ENCODE data around the gene PHB1. TPM values are rescaled to one million over a fixed set of nuclear protein-coding genes. Genes with fewer than 3 reads are reported as not detected.

The PHB1 gene
- total RNA-seq, 1 donor from 2014 or later, result 168 TPM

- no peak for DNase-seq (ENCODE audit: low spot score, unreplicated experiment)
- H3K9me3 Mint-ChIP-seq (ENCODE audit: low read depth), result no peaks in the 10 kb centered on the region
- no peak overlapping the region for H3K27ac Mint-ChIP-seq
- H3K4me3 Mint-ChIP-seq (ENCODE audit: low read depth), result no peak overlapping the region
- no peaks in the 10 kb centered on the region for H3K4me1 Mint-ChIP-seq (ENCODE audit: low read depth)
- H3K36me3 Mint-ChIP-seq (ENCODE audit: insufficient read depth), result no peaks in the 10 kb centered on the region
- no peak for TF ChIP-seq CTCF (IDR thresholded peaks at IDR 0.05; ENCODE audit: unreplicated experiment)
- H3K27me3 Mint-ChIP-seq, result peaks cover 78% of the 10 kb centered on the region
Observed at GRCh38 chr17:49457564-49458535, 43.2 kb upstream of the PHB1 start.

DNA sequence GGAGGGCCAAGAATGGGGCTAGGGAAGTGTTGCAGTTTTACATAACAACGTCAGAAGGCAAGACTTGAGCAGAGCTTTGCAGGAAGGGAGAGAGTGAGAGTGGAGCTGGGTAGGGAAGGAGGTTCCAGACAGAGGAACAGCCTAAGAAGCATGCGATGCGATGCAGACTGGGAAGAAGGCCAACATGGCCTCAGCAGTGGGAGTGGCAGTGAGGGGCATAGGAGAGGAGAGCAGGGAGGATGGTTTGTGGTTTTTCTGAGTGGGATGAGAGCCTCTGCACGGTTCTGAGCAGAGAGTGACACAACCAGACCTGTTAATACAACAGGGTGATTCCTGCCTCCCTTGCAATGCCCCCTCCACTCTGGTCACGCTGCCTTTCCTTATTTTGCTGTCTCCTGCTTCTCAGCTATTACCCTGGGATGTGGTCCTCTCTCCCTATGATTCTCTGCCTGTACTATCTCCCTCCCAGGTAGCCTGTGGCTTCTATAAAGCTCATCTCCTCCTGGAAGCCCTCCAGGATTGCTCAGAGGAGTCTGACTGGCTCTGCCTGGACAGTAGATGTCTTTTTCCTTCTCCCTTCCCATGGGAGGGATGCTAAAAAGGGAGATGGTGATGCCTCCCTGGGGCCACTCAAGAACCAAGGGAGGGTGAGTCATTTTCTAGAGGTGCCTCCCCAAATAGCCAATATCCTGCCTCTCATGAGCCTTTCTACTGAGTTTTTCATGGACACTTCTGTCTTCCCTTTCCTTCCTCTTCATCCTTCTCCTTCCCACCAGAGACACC is 41.7 kb upstream of the PHB1 start:
- no peak overlapping the region for H3K27ac Mint-ChIP-seq

DNA sequence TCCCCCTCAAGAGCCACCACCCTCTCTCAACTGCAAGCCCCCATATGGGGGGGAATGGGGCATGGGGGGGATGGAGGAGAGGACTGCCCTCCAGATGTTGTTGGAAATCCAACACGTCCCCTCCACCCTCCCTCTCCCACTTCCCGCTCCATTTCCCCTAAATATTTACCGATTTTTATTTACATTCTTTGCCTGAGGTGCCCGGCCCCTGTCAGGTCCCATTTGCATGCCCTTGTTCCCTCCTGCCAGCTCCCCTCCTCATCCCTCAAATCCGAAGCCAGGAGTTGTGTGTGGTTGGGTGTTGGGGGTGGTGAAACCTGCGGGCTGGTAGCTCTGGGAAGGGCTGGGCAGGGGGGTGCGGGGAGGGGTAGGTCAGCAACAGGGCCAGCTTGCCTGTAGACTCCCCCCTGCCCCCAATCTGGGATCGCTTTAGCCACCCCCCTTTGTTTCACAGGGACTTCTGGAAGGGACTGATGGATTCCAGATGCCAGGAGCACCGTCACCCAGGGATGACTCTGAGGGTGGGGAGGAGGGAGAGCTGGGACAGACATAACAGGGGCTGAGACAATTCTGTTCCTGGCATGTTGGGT is 40.7 kb upstream of the PHB1 start:
- Mint-ChIP-seq H3K4me1 (ENCODE audit: low read depth) (no peaks in the 10 kb centered on the region), H3K27me3 (peaks cover 64% of the 10 kb centered on the region), H3K36me3 (ENCODE audit: insufficient read depth) (no peaks in the 10 kb centered on the region), H3K4me3 (ENCODE audit: low read depth) (no peak overlapping the region), H3K9me3 (ENCODE audit: low read depth) (no peaks in the 10 kb centered on the region), H3K27ac (no peak overlapping the region)
- DNase-seq (ENCODE audit: low spot score, unreplicated experiment), result no peak
- no peak for TF ChIP-seq CTCF (IDR thresholded peaks at IDR 0.05; ENCODE audit: unreplicated experiment)

More for the DNA sequence above, 41.7 kb upstream of the PHB1 start:
- no peaks in the 10 kb centered on the region for H3K4me1 Mint-ChIP-seq (ENCODE audit: low read depth)
- H3K27me3 Mint-ChIP-seq, result peaks cover 72% of the 10 kb centered on the region
- no peak overlapping the region for H3K4me3 Mint-ChIP-seq (ENCODE audit: low read depth)
- no peaks in the 10 kb centered on the region for H3K9me3 Mint-ChIP-seq (ENCODE audit: low read depth)
- no peak for DNase-seq (ENCODE audit: low spot score, unreplicated experiment)
- TF ChIP-seq CTCF (IDR thresholded peaks at IDR 0.05; ENCODE audit: unreplicated experiment), result no peak
- no peaks in the 10 kb centered on the region for H3K36me3 Mint-ChIP-seq (ENCODE audit: insufficient read depth)

DNA sequence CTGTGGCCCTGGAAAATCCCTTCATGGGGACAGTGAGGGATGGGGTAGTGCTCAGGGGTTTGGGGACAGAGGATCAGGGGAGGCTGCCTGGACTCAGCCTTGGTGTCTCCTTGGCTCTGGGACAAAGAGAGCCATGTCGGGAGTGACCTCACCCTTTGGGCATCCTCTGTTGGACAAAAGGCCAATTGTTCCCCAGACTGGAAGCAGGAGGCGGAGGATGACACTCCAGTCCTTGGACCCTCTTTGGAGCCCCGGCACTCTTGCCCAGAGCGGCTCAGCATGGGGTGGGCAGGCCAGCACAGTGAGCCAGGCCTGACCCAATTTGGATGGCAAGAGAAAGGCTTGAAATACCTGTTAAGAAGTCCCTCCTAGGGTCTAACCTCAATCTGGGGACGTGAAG is 39.4 kb upstream of the PHB1 start:
- H3K27me3 Mint-ChIP-seq, result peaks cover 56% of the 10 kb centered on the region
- no peak overlapping the region for H3K4me3 Mint-ChIP-seq (ENCODE audit: low read depth)
- no peak for DNase-seq (ENCODE audit: low spot score, unreplicated experiment)
- H3K27ac Mint-ChIP-seq, result peak overlapping the region; percentile 83
- no peak for TF ChIP-seq CTCF (IDR thresholded peaks at IDR 0.05; ENCODE audit: unreplicated experiment)
- no peaks in the 10 kb centered on the region for H3K9me3 Mint-ChIP-seq (ENCODE audit: low read depth)
- no peaks in the 10 kb centered on the region for H3K4me1 Mint-ChIP-seq (ENCODE audit: low read depth)
- H3K36me3 Mint-ChIP-seq (ENCODE audit: insufficient read depth), result no peaks in the 10 kb centered on the region

- Mint-ChIP-seq H3K36me3 (ENCODE audit: insufficient read depth) (no peaks in the 10 kb centered on the region), H3K9me3 (ENCODE audit: low read depth) (no peaks in the 10 kb centered on the region), H3K4me1 (ENCODE audit: low read depth) (no peaks in the 10 kb centered on the region), H3K27ac (no peak overlapping the region), H3K27me3 (peaks cover 53% of the 10 kb centered on the region), H3K4me3 (ENCODE audit: low read depth) (no peak overlapping the region)
- no peak for TF ChIP-seq CTCF (IDR thresholded peaks at IDR 0.05; ENCODE audit: unreplicated experiment)
- no peak for DNase-seq (ENCODE audit: low spot score, unreplicated experiment)
Observed at GRCh38 chr17:49452661-49453060, 38.0 kb upstream of the PHB1 start.

All from progenitor cell of endocrine pancreas (in vitro differentiated cells).